ENCODE measurements around the gene DDB1.

DNA sequence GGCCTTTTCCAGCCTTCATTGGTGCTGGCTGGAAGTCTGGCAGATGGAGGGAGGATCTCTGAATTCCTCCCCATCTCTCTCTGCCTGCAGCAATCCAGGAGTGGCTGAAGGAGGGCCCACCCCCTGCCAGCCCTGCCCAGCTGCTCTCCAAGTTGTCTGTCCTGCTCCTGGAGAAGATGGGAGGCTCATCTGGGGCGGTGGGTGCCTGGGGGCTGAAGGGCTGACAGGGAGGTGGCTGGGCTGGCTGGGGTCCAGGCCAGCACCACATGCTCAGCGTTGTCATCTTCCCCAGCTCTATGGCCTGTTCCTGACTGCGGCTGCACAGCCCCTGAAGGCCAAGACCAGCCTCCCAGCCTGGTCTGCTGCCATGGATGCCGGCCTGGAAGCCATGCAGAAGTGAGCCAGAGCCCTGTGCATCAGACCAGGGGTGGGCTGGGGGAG is 12.3 kb upstream of the DDB1 start:
- no peak for TF ChIP-seq JUND (IDR thresholded peaks at IDR 0.05)
- TF ChIP-seq ELF1 (IDR thresholded peaks at IDR 0.05): no peak
- no peak for TF ChIP-seq CTCF (IDR thresholded peaks at IDR 0.05)
- TF ChIP-seq MXI1 (IDR thresholded peaks at IDR 0.05; ENCODE audit: low read depth, low read length): peak; percentile 96
- TF ChIP-seq GABPA (IDR thresholded peaks at IDR 0.05; ENCODE audit: low read depth): no peak
- no peak for TF ChIP-seq TAF1 (IDR thresholded peaks at IDR 0.05; ENCODE audit: borderline replicate concordance, low read depth, low read length)
- no peak for TF ChIP-seq ZBTB33 (IDR thresholded peaks at IDR 0.05; ENCODE audit: borderline replicate concordance, low read depth)

Data from SK-N-SH (cell line).